A549 (cell line): ENCODE measurements around the gene MRPL55. TPM values are rescaled to one million over a fixed set of nuclear protein-coding genes. Genes with fewer than 3 reads are reported as not detected.

Source experiments
- ATAC-seq, 2 experiments: fragments of 200-7000 bp in 1 of 2; fragments of >200 bp in 1 of 2; cut with Nextera tagmentation in 1 of 2; cut with Tn5 transposase in 1 of 2; 3 replicates each; pipeline versions ENCODE4 v1.8.0 to v1.9.1; 2018 to 2020; ENCODE audit warnings: mild to moderate bottlenecking in 1 of 2, moderate library complexity in 1 of 2
- CTCF ChIA-PET: fragments of 300-600 bp; sonication (Branson Sonifier 250); formaldehyde crosslinking; extraction: SDS; loops from one replicate; lab custom pipeline; 2021; ENCODE audit warnings: antibody characterized with exemption, inconsistent platforms; lab: Yijun Ruan, JAX
- POLR2A ChIA-PET: fragments of 350-600 bp; formaldehyde crosslinking; extraction: SDS; loops from one replicate; lab custom pipeline; 2021; ENCODE audit warnings: antibody characterized with exemption, inconsistent platforms; lab: Yijun Ruan, JAX
- DNase-seq, 2 experiments: peaks; one replicate each; pipeline versions ENCODE4 v3.0.0 to v3.0.0-alpha.2; 2011 to 2016; ENCODE audit warnings: low read depth in 1 of 2, low spot score in 1 of 2
- FAIRE-seq: peaks from 2 replicates; lab custom pipeline; 2011; peaks lifted over from hg19 to GRCh38; lab: Jason Lieb, UNC
- H3K27ac ChIP-seq, 2 experiments: fragments of >200 bp; sonication (Bioruptor Twin); formaldehyde crosslinking; 3 replicates each; pipeline ENCODE4 v1.5.1; 2016 to 2017
- H3K4me1 ChIP-seq: fragments of >200 bp; sonication (Bioruptor Twin); formaldehyde crosslinking; 3 replicates; pipeline ENCODE4 v1.6.1; 2016
- H3K4me2 ChIP-seq: fragments of >200 bp; sonication (Bioruptor Twin); formaldehyde crosslinking; 3 replicates; pipeline ENCODE4 v1.6.1; 2016
- H3K4me3 ChIP-seq: fragments of >200 bp; sonication (Bioruptor Twin); formaldehyde crosslinking; 3 replicates; pipeline ENCODE4 v1.5.1; 2016
- H3K9me3 ChIP-seq: fragments of >200 bp; sonication (Bioruptor Twin); formaldehyde crosslinking; 3 replicates; pipeline ENCODE4 v1.6.1; 2016
- BHLHE40 ChIP-seq: IDR thresholded peaks from 2 replicates; pipeline ENCODE4 v1.6.1; 2012; ENCODE audit warnings: low read depth, low read length, inconsistent platforms
- ESRRA ChIP-seq: fragments of 150-350 bp; IDR thresholded peaks from 2 replicates; pipeline ENCODE4 v1.6.1; 2014; ENCODE audit warnings: mild to moderate bottlenecking, low read length, borderline replicate concordance
- FOSB ChIP-seq: fragments of 250-450 bp; sonication (Bioruptor Pico); IDR thresholded peaks from 2 replicates; pipeline ENCODE4 v1.5.0; 2020; ENCODE audit warnings: mild to moderate bottlenecking, moderate library complexity
- HMGXB4 ChIP-seq: fragments of 250-450 bp; sonication (Bioruptor Pico); IDR thresholded peaks from 2 replicates; pipeline ENCODE4 v1.5.0; 2021; ENCODE audit warnings: mild to moderate bottlenecking, moderate library complexity, borderline replicate concordance
- HOXB5 ChIP-seq: fragments of 250-450 bp; sonication (Bioruptor Pico); IDR thresholded peaks from 2 replicates; pipeline ENCODE4 v1.5.0; 2020; ENCODE audit warnings: mild to moderate bottlenecking, moderate library complexity
- JUNB ChIP-seq: fragments of >200 bp; sonication (Bioruptor Twin); formaldehyde crosslinking; IDR thresholded peaks from 2 replicates; pipeline ENCODE4 v1.6.1; 2016
- MAFK ChIP-seq: fragments of 450-650 bp; IDR thresholded peaks from 2 replicates; pipeline ENCODE4 v1.6.1; 2014; ENCODE audit not compliant: partially characterized antibody
- RARB ChIP-seq: fragments of 250-450 bp; sonication (Bioruptor Pico); IDR thresholded peaks from 2 replicates; pipeline ENCODE4 v1.8.0; 2021; ENCODE audit warnings: mild to moderate bottlenecking, moderate library complexity
- TP53 ChIP-seq: fragments of 250-450 bp; sonication (Bioruptor Pico); IDR thresholded peaks from 2 replicates; pipeline ENCODE4 v1.5.0; 2021; ENCODE audit warnings: mild to moderate bottlenecking, moderate library complexity
- ZC3H11A ChIP-seq: fragments of 450-650 bp; IDR thresholded peaks from 2 replicates; pipeline ENCODE4 v1.6.1; 2014; ENCODE audit warnings: antibody characterized with exemption, mild to moderate bottlenecking
- ZFP36 ChIP-seq: fragments of 450-650 bp; IDR thresholded peaks from 2 replicates; pipeline ENCODE4 v1.6.1; 2014; ENCODE audit warnings: borderline replicate concordance; ENCODE audit not compliant: partially characterized antibody
- whole genome bisulfite sequencing: methylation state at CpG from one replicate; pipeline ENCODE4 v1.1.6; 2017; ENCODE audit errors: missing lambda C conversion rate; 5-methylcytosine and 5-hydroxymethylcytosine counted together
- polyA plus RNA-seq, 4 experiments: library from polyadenylated mRNA; depleted of rRNA in 3 of 4; stranded (reverse); fragments of >200 nt; fragmentation: RNase III in 1 of 4; extraction: RNeasy Plus Mini Kit Qiagen cat#74134 plus additional on column Dnase treatment in 1 of 4; gene quantifications; 2 replicates in 3 of 4; 3 replicates in 1 of 4; pipeline ENCODE4 v1.2.3, GENCODE V29; 2011 to 2017
- TF ChIP-seq, protein P1 (sequence below): fragments of 250-450 bp; sonication (Bioruptor Pico); IDR thresholded peaks from 2 replicates; pipeline ENCODE4 v1.5.0; 2020; ENCODE audit warnings: low read depth, mild to moderate bottlenecking, moderate library complexity
- TF ChIP-seq, protein P2 (sequence below): fragments of >200 bp; sonication (Bioruptor Twin); formaldehyde crosslinking; IDR thresholded peaks from 3 replicates; pipeline ENCODE4 v1.6.1; 2016

The MRPL55 gene
- polyA plus RNA-seq, 2 of the 4 experiments (the other 2 are of a cell fraction) = 54.2 to 80.0 TPM

- TF ChIP-seq HOXB5 (CRISPR knock-in tag) (no peak), TP53 (CRISPR knock-in tag) (no peak)
- TF ChIP-seq, protein P1, sequence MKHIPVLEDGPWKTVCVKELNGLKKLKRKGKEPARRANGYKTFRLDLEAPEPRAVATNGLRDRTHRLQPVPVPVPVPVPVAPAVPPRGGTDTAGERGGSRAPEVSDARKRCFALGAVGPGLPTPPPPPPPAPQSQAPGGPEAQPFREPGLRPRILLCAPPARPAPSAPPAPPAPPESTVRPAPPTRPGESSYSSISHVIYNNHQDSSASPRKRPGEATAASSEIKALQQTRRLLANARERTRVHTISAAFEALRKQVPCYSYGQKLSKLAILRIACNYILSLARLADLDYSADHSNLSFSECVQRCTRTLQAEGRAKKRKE = no peak
Observed at GRCh38 chr1:228070851-228071250, 38.2 kb downstream of the MRPL55 start (continued).

- no peak for ATAC-seq
- H3K4me2 ChIP-seq = no peak overlapping the region
- DNase-seq = no peak
- no peak overlapping the region for H3K4me3 ChIP-seq
- no peak overlapping the region for H3K27ac ChIP-seq
- POLR2A ChIA-PET = no interaction called here
- H3K9me3 ChIP-seq = no peaks in the 10 kb centered on the region
- WGBS = no CpG with 5 or more reads among the region's 2 CpGs
- CTCF ChIA-PET = no interaction called here
- no peak for FAIRE-seq
- H3K4me1 ChIP-seq = no peaks in the 10 kb centered on the region
- no peak for TF ChIP-seq FOSB (CRISPR knock-in tag)
- TF ChIP-seq, all 56 proteins: peak for 0
Observed at GRCh38 chr1:228070173-228070572, 38.9 kb downstream of the MRPL55 start.

- FAIRE-seq = no peak
- Histone ChIP-seq H3K9me3 (no peaks in the 10 kb centered on the region), H3K4me3 (no peak overlapping the region), H3K27ac (no peak overlapping the region), H3K4me1 (no peaks in the 10 kb centered on the region), H3K4me2 (no peak overlapping the region)
- ATAC-seq = no peak
- TF ChIP-seq ZC3H11A = no peak
- TF ChIP-seq ESRRA = no peak
- TF ChIP-seq MAFK = no peak
- no peak for TF ChIP-seq JUNB
- TF ChIP-seq BHLHE40 = no peak
- no peak for TF ChIP-seq RARB (CRISPR knock-in tag)
- ChIA-PET POLR2A (no interaction called here), CTCF (no interaction called here)
- WGBS = 58% methylated on average over 5 of the region's 7 CpGs
- DNase-seq = no peak
Observed at GRCh38 chr1:228068359-228068758, 40.7 kb downstream of the MRPL55 start.

DNA sequence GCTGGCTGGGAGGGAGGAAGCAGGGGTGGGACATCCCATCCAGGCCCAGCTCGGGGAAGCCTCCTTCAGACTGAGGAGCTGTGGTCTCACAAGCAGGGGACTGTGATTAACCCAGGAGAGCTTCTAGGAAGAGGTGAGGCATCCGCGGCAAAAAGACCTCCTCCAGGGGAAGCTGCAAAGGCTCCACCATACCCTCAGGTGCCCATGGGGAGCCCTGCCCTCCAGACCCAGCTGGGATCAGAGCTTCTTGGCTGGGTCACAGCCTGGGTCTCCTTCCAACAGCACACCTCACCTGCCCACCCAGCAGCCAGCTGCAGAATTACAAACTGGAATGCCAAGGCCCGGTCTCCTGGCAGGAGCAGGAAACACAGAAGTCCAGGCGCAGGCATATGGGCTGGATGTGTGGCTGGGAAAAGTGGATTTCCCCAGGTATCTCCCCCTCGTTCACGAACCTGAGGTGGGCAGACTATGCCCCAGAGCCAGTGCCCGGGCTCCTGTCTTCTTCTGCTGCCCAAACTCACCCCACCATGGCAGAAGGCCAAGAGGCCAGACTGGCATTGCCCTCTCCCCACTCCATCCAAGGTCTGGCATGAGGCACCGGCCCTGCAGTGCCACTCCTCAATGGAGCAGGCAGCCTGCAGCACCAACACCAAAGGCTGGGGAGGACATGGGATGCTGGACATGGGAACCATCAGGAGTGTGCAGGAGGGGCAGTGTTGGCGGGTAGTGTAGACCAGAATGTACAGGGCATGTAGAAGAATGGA lies 42.0 kb downstream of the MRPL55 start:
- POLR2A ChIA-PET = no interaction called here
- CTCF ChIA-PET = no interaction called here
- no peak overlapping the region for H3K4me2 ChIP-seq
- WGBS = 34% methylated on average over 9 of the region's 10 CpGs
- no peak for TF ChIP-seq HMGXB4 (CRISPR knock-in tag)
- TF ChIP-seq, protein P2, sequence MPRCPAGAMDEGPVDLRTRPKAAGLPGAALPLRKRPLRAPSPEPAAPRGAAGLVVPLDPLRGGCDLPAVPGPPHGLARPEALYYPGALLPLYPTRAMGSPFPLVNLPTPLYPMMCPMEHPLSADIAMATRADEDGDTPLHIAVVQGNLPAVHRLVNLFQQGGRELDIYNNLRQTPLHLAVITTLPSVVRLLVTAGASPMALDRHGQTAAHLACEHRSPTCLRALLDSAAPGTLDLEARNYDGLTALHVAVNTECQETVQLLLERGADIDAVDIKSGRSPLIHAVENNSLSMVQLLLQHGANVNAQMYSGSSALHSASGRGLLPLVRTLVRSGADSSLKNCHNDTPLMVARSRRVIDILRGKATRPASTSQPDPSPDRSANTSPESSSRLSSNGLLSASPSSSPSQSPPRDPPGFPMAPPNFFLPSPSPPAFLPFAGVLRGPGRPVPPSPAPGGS = no peak
- TF ChIP-seq, all 56 proteins: peak for 0
- DNase-seq (no peak), FAIRE-seq (no peak), ATAC-seq (no peak)
- H3K4me1 ChIP-seq = no peaks in the 10 kb centered on the region
- no peak overlapping the region for H3K4me3 ChIP-seq
- no peaks in the 10 kb centered on the region for H3K9me3 ChIP-seq
- H3K27ac ChIP-seq = no peak overlapping the region

GRCh38 chr1:228066416-228066815 lies 42.7 kb downstream of the MRPL55 start:
- Histone ChIP-seq H3K4me2 (no peak overlapping the region), H3K9me3 (no peaks in the 10 kb centered on the region), H3K4me3 (no peak overlapping the region), H3K27ac (no peak overlapping the region), H3K4me1 (no peaks in the 10 kb centered on the region)
- ChIA-PET POLR2A (no interaction called here), CTCF (no interaction called here)
- no peak for FAIRE-seq
- peak; percentile 44 for TF ChIP-seq ZFP36
- TF ChIP-seq TP53 (CRISPR knock-in tag) = no peak
- no peak for DNase-seq
- ATAC-seq = no peak
- WGBS = 52% methylated on average over 4 of the region's 4 CpGs
